Fibroblast of lung (primary cell): ENCODE measurements around the gene PGC. TPM values are rescaled to one million over a fixed set of nuclear protein-coding genes. Genes with fewer than 3 reads are reported as not detected.

Experiments
- DNase-seq, 2 donors: peaks; one replicate each; pipeline versions ENCODE4 v3.0.0 to v3.0.0-alpha.2; 2010; ENCODE audit warnings: low read depth in 2 of 2
- H2AFZ ChIP-seq: 2 replicates; pipeline ENCODE4 v1.5.1; 2012; ENCODE audit warnings: low read length, control low read depth, inconsistent platforms
- H3K27ac ChIP-seq: 2 replicates; pipeline ENCODE4 v1.5.1; 2011; ENCODE audit warnings: low read length, control low read depth; ENCODE audit not compliant: insufficient read depth
- H3K27me3 ChIP-seq: 2 replicates; pipeline ENCODE4 v1.5.1; 2011; ENCODE audit warnings: mild to moderate bottlenecking, low read length; ENCODE audit not compliant: control insufficient read depth, insufficient read depth
- H3K36me3 ChIP-seq: 2 replicates; pipeline ENCODE4 v1.5.1; 2011; ENCODE audit warnings: low read length; ENCODE audit not compliant: control insufficient read depth, insufficient read depth
- H3K4me1 ChIP-seq: 2 replicates; pipeline ENCODE4 v1.5.1; 2011; ENCODE audit warnings: low read length; ENCODE audit not compliant: control insufficient read depth, insufficient read depth; ENCODE audit errors: extremely low read depth
- H3K4me2 ChIP-seq: 2 replicates; pipeline ENCODE4 v1.5.1; 2011; ENCODE audit warnings: low read length, control low read depth; ENCODE audit not compliant: insufficient read depth; ENCODE audit errors: extremely low read depth
- H3K4me3 ChIP-seq, 4 experiments: fragments of 200-600 bp in 1 of 4; sonication (generic) in 1 of 4; replicated peaks in 1 of 4; 2 replicates each; pipeline ENCODE4 v1.5.1; 2011 to 2016; ENCODE audit warnings: low read length in 4 of 4, low read depth in 3 of 4, mild to moderate bottlenecking in 3 of 4, control low read depth in 2 of 4, inconsistent platforms in 1 of 4, mixed read lengths in 1 of 4; ENCODE audit not compliant: insufficient read depth in 1 of 4; ENCODE audit errors: control extremely low read depth in 1 of 4
- H3K79me2 ChIP-seq: 2 replicates; pipeline ENCODE4 v1.5.1; 2012; ENCODE audit warnings: mild to moderate bottlenecking, low read length, inconsistent platforms; ENCODE audit not compliant: control insufficient read depth, insufficient read depth
- H3K9ac ChIP-seq: 2 replicates; pipeline ENCODE4 v1.5.1; 2011; ENCODE audit warnings: mild to moderate bottlenecking, low read length, control low read depth; ENCODE audit not compliant: insufficient read depth
- H3K9me3 ChIP-seq: 2 replicates; pipeline ENCODE4 v1.5.1; 2012; ENCODE audit warnings: low read depth, low read length; ENCODE audit not compliant: control insufficient read depth, insufficient read depth
- H4K20me1 ChIP-seq: 2 replicates; pipeline ENCODE4 v1.5.1; 2011; ENCODE audit warnings: low read length; ENCODE audit not compliant: control insufficient read depth, insufficient read depth; ENCODE audit errors: extremely low read depth
- CTCF ChIP-seq, 2 donors: IDR thresholded peaks in 1 of 2; conservative IDR thresholded peaks in 1 of 2; 1 replicate in 1 of 2; 2 replicates in 1 of 2; pipeline ENCODE4 v1.5.1; 2011 to 2012; ENCODE audit warnings: low read length in 2 of 2, control low read depth in 1 of 2, inconsistent platforms in 1 of 2, low read depth in 1 of 2, mild to moderate bottlenecking in 1 of 2
- EZH2 ChIP-seq: IDR thresholded peaks from 2 replicates; pipeline ENCODE4 v1.5.1; 2012; ENCODE audit warnings: low read length, control low read depth, mild to moderate bottlenecking; ENCODE audit errors: missing control alignments
- polyA plus RNA-seq, 2 donors: library from polyadenylated mRNA; depleted of rRNA in 1 of 2; stranded (reverse) in 1 of 2; unstranded in 1 of 2; fragments of >200 nt; gene quantifications; 2 replicates each; pipeline ENCODE4 v1.2.1, GENCODE V29; 2011 to 2012; ENCODE audit warnings: missing spikeins in 1 of 2
- total RNA-seq: library from RNA; depleted of rRNA; stranded (reverse); fragments of >200 nt; gene quantifications from 2 replicates; pipeline ENCODE4 v1.2.1, GENCODE V29; 2014

PGC gene
- total and polyA plus RNA-seq, 2 donors (not counting 1 experiment from before 2014, with no cell fraction given), result not detected

- Histone ChIP-seq H3K36me3 (no peaks in the 10 kb centered on the region), H3K4me3 (no peak overlapping the region), H3K9me3 (no peaks in the 10 kb centered on the region), H3K27me3 (no peaks in the 10 kb centered on the region), H3K9ac (no peak overlapping the region), H3K4me2 (no peak overlapping the region), H3K27ac (no peak overlapping the region), H3K4me1 (no peaks in the 10 kb centered on the region), H2AFZ (no peak overlapping the region), H3K79me2 (no peaks in the 10 kb centered on the region), H4K20me1 (no peaks in the 10 kb centered on the region)
- no peak for DNase-seq
- TF ChIP-seq CTCF (conservative IDR thresholded peaks at IDR 0.05 in 1 of 2, IDR thresholded peaks at IDR 0.05 in 1 of 2; ENCODE audit: low read depth in 1 of 2, low read length in 2 of 2) (no peak), EZH2 (no peak)
Measured at GRCh38 chr6:41740366-41741162, 6.6 kb downstream of the PGC start.

GRCh38 chr6:41739041-41739440 lies 8.2 kb downstream of the PGC start:
- H3K9ac ChIP-seq, result no peak overlapping the region

More at GRCh38 chr6:41739041-41739440, 8.2 kb downstream of the PGC start:
- Histone ChIP-seq H2AFZ (no peak overlapping the region), H3K79me2 (no peaks in the 10 kb centered on the region), H3K9me3 (no peaks in the 10 kb centered on the region), H3K4me3 (no peak overlapping the region), H3K27me3 (no peaks in the 10 kb centered on the region), H3K4me2 (no peak overlapping the region), H3K27ac (no peak overlapping the region), H3K36me3 (no peaks in the 10 kb centered on the region), H4K20me1 (no peaks in the 10 kb centered on the region), H3K4me1 (no peaks in the 10 kb centered on the region)
- peak in 1 of 2 donors; percentile 23 for DNase-seq
- TF ChIP-seq CTCF (conservative IDR thresholded peaks at IDR 0.05 in 1 of 2, IDR thresholded peaks at IDR 0.05 in 1 of 2; ENCODE audit: low read depth in 1 of 2, low read length in 2 of 2) (no peak), EZH2 (no peak)
